ENCODE results near the gene SEMA3B. TPM values are rescaled to one million over a fixed set of nuclear protein-coding genes. Genes with fewer than 3 reads are reported as not detected.

SEMA3B gene
- total RNA-seq, 2 experiments from 2014 or later: 0.33 to 0.37 TPM

- DNase-seq: no peak
- H3K4me1 Mint-ChIP-seq (ENCODE audit: low read depth): peaks cover 55% of the 10 kb centered on the region
- H3K27me3 Mint-ChIP-seq (ENCODE audit: low read depth): no peaks in the 10 kb centered on the region
- H3K36me3 Mint-ChIP-seq (ENCODE audit: low read depth): peaks cover 8% of the 10 kb centered on the region
- intact Hi-C loops (cut with micrococcal nuclease): no loop called here
- H3K27ac Mint-ChIP-seq: no peak overlapping the region
- CTCF ChIA-PET: interaction anchor here (0.9 to 4.9 kb wide), 2 partner anchors 11 to 97 kb away, joined by 3 to 38 read pairs; no protein-coding TSS in a partner anchor
- H3K9me3 Mint-ChIP-seq: no peaks in the 10 kb centered on the region
- H3K4me3 Mint-ChIP-seq: no peak overlapping the region
Observed at GRCh38 chr3:50249457-50249856, 19.5 kb upstream of the SEMA3B start.

DNA sequence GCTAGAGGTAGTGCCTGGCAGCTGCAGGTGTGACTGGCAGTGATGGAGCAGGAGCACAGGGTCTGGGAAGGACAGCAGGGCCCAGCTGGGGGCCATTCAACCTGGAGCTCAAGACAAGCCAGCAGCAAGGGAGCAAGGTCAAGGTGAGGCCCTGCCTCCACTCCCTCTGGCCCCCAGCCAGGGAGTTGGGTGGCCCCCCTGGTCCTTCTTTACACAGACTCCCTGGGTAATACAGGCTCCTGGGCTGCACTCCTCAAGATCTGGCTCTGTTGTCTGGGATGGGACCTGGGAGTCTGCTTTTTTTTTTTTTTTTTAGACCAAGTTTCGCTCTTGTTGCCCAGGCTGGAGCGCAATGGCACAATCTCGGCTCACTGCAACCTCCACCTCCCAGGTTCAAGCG lies 18.4 kb upstream of the SEMA3B start:
- intact Hi-C loops (cut with micrococcal nuclease): no loop called here
- peaks cover 45% of the 10 kb centered on the region for H3K4me1 Mint-ChIP-seq (ENCODE audit: low read depth)
- CTCF ChIA-PET: interaction anchor here (0.9 to 4.9 kb wide), 6 partner anchors 10 to 58 kb away, joined by 3 to 38 read pairs (median 4); no protein-coding TSS in a partner anchor

DNA sequence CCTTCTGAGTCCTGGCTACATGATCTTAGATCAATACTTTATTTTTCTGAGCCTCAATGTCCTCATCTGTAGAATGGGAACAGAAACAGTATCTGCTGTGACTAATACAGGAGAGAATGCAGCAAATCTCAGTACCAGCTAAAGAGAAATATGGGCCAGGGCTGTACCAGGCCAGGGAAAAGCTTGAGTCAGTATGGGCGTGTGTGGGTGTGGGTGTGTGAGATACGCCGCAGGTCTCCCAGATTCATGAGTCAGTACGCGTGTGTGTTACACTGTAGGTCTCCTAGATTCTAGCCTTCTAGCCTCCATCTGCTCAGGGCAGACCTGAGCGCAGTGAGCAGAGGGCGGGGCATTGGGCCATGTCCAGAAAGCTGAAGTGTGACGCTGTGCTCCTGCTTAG lies 17.7 kb upstream of the SEMA3B start:
- Mint-ChIP-seq H3K4me3 (no peak overlapping the region), H3K27ac (peak overlapping the region; percentile 66), H3K4me1 (ENCODE audit: low read depth) (peaks cover 41% of the 10 kb centered on the region), H3K27me3 (ENCODE audit: low read depth) (no peaks in the 10 kb centered on the region), H3K9me3 (no peaks in the 10 kb centered on the region), H3K36me3 (ENCODE audit: low read depth) (peaks cover 8% of the 10 kb centered on the region)
- peak; percentile 31 for DNase-seq
- CTCF ChIA-PET: interaction anchor here (1.0 to 1.5 kb wide), 5 partner anchors 10 to 27 kb away, joined by 4 to 10 read pairs (median 5); no protein-coding TSS in a partner anchor
- intact Hi-C loops (cut with micrococcal nuclease): no loop called here

More for the DNA sequence above, 18.4 kb upstream of the SEMA3B start:
- peak overlapping the region; percentile 66 for H3K27ac Mint-ChIP-seq
- H3K9me3 Mint-ChIP-seq: no peaks in the 10 kb centered on the region
- no peaks in the 10 kb centered on the region for H3K27me3 Mint-ChIP-seq (ENCODE audit: low read depth)
- H3K4me3 Mint-ChIP-seq: no peak overlapping the region
- peaks cover 8% of the 10 kb centered on the region for H3K36me3 Mint-ChIP-seq (ENCODE audit: low read depth)
- no peak for DNase-seq

DNA sequence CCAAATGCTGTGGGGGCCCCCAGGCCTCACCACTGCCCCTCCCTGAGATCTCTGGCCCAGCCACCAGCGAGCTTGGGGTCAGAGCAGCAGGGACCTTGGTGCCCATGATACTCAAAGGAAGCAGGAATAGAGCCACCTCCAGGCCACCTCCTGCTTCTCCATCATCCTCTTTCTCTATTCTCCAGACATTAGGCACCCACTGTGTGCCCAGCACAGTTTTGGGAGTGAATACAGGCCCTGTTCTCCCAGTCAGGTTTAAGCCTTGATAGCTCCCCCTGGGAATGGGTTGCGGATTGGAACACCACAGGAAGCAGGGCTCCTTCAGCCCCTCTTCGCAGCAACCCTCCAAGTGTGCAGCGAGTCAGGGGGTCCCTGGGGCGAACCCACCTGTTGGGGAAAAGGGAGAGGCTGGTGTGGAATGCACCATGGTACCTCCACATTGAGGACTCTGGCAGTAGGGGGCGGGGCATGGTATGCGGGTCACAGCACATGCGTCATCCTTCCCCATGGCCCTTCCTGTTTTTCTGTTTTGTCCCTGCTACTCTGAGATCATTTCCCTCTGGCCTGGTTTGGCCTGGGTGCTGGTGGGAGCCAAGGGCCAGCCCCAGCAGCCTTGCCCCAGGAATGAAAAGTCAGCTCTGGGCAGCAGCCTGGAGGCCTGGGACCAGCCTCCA lies 14.2 kb upstream of the SEMA3B start:
- no peak overlapping the region for H3K27ac Mint-ChIP-seq
- H3K4me1 Mint-ChIP-seq (ENCODE audit: low read depth): peaks cover 21% of the 10 kb centered on the region

DNA sequence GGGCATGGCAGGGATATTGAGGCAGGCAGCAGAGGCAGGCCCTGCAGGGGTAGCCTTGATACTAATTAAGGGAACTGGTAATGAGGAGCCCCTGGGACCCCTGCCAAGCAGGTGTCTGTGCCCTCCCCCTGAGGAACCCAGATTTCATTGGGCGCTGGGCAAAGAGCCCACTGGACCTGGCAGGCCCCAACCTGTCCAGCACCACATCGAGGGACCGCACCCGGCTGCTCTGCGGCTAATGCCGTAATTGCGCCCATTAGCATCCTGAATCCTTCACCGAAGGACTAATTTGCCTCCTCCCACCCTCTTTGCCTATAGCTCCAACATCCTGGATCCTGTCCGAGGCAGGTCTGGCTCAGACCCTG lies 13.7 kb upstream of the SEMA3B start:
- Mint-ChIP-seq H3K27ac (no peak overlapping the region), H3K9me3 (no peaks in the 10 kb centered on the region), H3K4me3 (no peak overlapping the region), H3K4me1 (ENCODE audit: low read depth) (peaks cover 18% of the 10 kb centered on the region), H3K27me3 (ENCODE audit: low read depth) (no peaks in the 10 kb centered on the region), H3K36me3 (ENCODE audit: low read depth) (peaks cover 21% of the 10 kb centered on the region)
- CTCF ChIA-PET: interaction anchor here (0.6 to 3.3 kb wide), 4 partner anchors 9 to 61 kb away, joined by 3 to 28 read pairs (median 4); no protein-coding TSS in a partner anchor
- intact Hi-C loops (cut with micrococcal nuclease): no loop called here
- DNase-seq: no peak

More for the DNA sequence above, 14.2 kb upstream of the SEMA3B start:
- Mint-ChIP-seq H3K4me3 (no peak overlapping the region), H3K9me3 (no peaks in the 10 kb centered on the region), H3K36me3 (ENCODE audit: low read depth) (peaks cover 21% of the 10 kb centered on the region), H3K27me3 (ENCODE audit: low read depth) (no peaks in the 10 kb centered on the region)
- intact Hi-C loops (cut with micrococcal nuclease): no loop called here
- CTCF ChIA-PET: interaction anchor here (1.8 to 3.3 kb wide), 2 partner anchors 8 to 60 kb away, joined by 5 to 28 read pairs; no protein-coding TSS in a partner anchor
- no peak for DNase-seq

DNA sequence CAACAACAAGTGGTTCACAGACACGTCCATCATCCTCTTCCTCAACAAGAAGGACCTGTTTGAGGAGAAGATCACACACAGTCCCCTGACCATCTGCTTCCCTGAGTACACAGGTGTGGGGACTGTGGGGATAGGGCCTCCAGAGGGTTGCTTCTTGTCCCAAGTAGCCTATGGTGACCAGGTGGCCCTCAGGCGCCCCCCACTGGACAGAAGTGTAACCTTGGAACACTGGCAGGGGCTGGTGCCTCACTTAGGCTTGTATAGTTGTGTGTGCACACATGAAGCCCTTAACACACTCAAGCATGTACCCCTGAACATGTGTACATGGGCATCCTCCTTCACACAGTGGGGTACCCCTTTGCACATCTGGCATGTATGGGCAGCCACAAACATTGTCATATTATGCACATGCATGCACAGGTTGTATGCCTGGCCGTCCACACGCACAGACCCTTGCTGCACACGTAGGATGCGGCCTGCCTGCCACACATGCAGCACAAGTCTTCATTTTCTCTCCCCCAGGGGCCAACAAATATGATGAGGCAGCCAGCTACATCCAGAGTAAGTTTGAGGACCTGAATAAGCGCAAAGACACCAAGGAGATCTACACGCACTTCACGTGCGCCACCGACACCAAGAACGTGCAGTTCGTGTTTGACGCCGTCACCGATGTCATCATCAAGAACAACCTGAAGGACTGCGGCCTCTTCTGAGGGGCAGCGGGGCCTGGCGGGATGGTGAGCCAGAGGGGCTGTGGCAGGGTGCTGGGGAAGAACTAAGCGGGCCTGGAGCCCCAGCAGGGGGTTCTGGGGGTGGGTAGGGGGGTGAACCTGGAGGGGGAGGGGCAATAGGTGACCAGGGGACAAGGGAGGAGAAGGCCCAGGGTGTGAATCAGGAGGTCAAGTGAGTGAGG lies 11.7 kb upstream of the SEMA3B start:
- H3K4me3 Mint-ChIP-seq: no peak overlapping the region
- intact Hi-C loops (cut with micrococcal nuclease): no loop called here
- no peak overlapping the region for H3K27ac Mint-ChIP-seq
- CTCF ChIA-PET: interaction anchor here (0.6 to 3.3 kb wide), 10 partner anchors 10 to 219 kb away, joined by 3 to 28 read pairs (median 3); partner anchors contain the start of genes HYAL2, LSMEM2 and TUSC2
- no peaks in the 10 kb centered on the region for H3K9me3 Mint-ChIP-seq
- H3K27me3 Mint-ChIP-seq (ENCODE audit: low read depth): no peaks in the 10 kb centered on the region
- peaks cover 17% of the 10 kb centered on the region for H3K36me3 Mint-ChIP-seq (ENCODE audit: low read depth)
- H3K4me1 Mint-ChIP-seq (ENCODE audit: low read depth): peaks cover 6% of the 10 kb centered on the region
- peak; percentile 68 for DNase-seq

DNA sequence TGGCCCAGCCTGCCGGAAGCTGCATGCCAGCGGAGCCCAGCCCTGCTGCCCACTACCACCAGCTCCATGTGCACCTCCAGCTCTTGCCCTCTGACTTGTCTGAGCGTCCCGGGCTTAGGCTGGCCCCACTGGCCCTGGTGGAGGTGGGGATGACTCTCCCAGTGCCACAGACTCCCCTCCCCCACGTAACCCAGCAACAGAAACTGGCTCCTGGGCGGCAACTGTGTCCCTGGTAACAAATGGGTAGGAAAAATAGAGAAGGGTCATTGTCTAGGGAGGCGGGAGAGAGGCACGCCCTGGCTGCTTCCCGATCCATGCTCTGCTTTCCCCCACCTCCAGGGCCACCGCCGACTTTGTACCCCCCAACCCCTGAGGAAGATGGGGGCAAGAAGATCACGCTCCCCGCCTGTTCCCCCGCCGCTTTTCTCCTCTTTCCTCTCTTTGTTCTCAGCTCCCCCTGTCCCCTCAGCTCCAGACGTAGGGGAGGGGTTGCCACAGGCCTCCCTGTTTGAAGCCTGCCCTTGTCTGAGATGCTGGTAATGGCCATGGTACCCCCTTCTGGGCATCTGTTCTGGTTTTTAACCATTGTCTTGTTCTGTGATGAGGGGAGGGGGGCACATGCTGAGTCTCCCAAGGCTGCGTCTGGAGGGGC lies 10.8 kb upstream of the SEMA3B start:
- Mint-ChIP-seq H3K9me3 (no peaks in the 10 kb centered on the region), H3K4me1 (ENCODE audit: low read depth) (peaks cover 5% of the 10 kb centered on the region), H3K27me3 (ENCODE audit: low read depth) (no peaks in the 10 kb centered on the region), H3K27ac (peak overlapping the region; percentile 39), H3K36me3 (ENCODE audit: low read depth) (peaks cover 17% of the 10 kb centered on the region), H3K4me3 (no peak overlapping the region)
- intact Hi-C loops (cut with micrococcal nuclease): no loop called here
- CTCF ChIA-PET: interaction anchor here (1.3 to 3.4 kb wide), 5 partner anchors 15 to 66 kb away, joined by 3 to 10 read pairs (median 6); partner anchors contain the start of gene HYAL2
- no peak for DNase-seq

- peaks cover 4% of the 10 kb centered on the region for H3K4me1 Mint-ChIP-seq (ENCODE audit: low read depth)
- no peaks in the 10 kb centered on the region for H3K9me3 Mint-ChIP-seq
- no peak overlapping the region for H3K4me3 Mint-ChIP-seq
- no peak overlapping the region for H3K27ac Mint-ChIP-seq
- CTCF ChIA-PET: interaction anchor here (0.7 to 3.7 kb wide), 11 partner anchors 9 to 94 kb away, joined by 3 to 38 read pairs (median 4); partner anchors contain the start of genes GNAI2 and HYAL2
- H3K27me3 Mint-ChIP-seq (ENCODE audit: low read depth): no peaks in the 10 kb centered on the region
- intact Hi-C loops (cut with micrococcal nuclease): no loop called here
- no peak for DNase-seq
- H3K36me3 Mint-ChIP-seq (ENCODE audit: low read depth): peaks cover 15% of the 10 kb centered on the region
Observed at GRCh38 chr3:50258979-50259378, 10.0 kb upstream of the SEMA3B start.

DNA sequence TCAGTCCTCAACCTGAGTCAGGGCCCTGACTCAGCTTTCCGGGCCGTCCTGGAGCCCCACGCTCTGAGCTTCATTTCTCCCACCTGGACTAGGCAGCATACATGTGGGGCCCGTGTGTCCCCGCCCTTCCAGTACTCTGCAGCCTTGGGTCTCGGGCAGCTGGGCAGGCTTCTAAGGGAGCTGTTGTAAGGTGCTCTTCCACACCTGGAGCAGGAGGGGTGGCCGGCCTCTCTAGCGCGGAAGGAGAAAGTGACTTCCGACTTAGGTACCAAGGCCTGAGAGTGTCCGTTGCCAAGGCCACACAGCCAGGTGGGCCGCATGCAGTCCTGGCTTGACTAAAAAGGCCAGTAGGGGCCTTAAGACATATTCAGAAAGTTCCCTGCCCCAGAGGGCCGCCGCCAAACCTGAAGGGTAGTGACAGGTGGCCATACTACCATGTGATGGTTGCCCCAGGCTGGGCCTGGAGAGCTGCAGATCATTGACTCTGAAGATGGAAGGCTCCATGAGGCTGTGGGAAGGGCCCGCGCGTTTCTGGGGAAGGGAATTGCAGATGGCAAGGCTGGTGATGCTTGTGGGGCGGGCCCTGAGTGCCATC lies 9.4 kb upstream of the SEMA3B start:
- Mint-ChIP-seq H3K36me3 (ENCODE audit: low read depth) (peaks cover 15% of the 10 kb centered on the region), H3K4me1 (ENCODE audit: low read depth) (peaks cover 4% of the 10 kb centered on the region), H3K27me3 (ENCODE audit: low read depth) (no peaks in the 10 kb centered on the region), H3K9me3 (no peaks in the 10 kb centered on the region), H3K27ac (peak overlapping the region; percentile 69), H3K4me3 (peak overlapping the region; percentile 62)
- DNase-seq: no peak
- intact Hi-C loops (cut with micrococcal nuclease): loop anchor here (1.0 kb wide), 3 partner anchors 13 to 32 kb away; no protein-coding TSS in a partner anchor
- CTCF ChIA-PET: interaction anchor here (0.7 to 3.7 kb wide), 11 partner anchors 8 to 94 kb away, joined by 3 to 38 read pairs (median 4); partner anchors contain the start of gene GNAI2

DNA sequence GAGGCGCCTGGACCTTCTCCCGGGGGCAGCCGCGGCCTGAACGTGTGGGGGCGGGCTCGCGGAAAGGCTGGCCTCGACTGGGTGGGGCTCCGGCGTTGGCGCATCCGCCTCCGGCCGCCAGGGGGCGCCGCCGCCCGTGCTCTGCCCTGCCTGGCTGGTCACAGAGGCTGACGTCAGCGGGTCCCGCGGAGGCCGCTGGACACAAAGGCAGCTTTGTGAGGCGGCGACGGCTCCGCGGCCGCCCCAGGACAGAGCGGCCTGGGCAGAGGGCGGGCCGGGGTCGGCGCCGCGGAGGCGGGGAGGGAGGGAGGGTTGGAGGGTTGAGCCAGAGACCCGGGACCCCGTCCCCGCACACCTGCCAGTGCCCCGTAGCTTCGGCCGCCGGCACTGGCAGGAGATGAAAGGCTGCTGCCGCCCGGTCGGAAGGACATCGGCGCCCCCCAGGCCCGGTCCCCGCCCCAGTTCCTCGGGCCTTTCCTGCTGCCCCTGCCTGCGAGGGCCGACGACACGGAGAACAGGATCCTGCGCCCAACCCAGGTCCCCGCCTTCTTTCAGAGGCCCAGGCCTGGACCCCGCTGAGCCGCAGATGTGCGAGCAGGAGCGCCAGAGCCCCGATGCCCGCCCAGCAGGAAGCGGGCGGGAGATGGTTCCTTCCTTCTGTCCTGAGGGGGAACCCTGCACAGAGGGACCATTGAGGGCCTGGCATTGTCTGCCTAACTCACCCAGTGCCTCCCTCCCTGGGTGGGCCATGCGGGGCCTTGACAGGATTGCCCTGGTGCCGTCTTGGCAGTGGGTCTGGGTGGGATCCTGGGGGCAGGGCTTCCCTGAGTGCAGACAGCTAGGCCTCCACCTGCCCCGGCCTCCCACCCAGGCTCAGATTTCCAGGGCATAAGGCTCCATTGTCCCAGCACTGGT lies 8.7 kb upstream of the SEMA3B start:
- peak overlapping the region; percentile 69 for H3K27ac Mint-ChIP-seq

More for the DNA sequence above, 8.7 kb upstream of the SEMA3B start:
- intact Hi-C loops (cut with micrococcal nuclease): loop anchor here (1.0 kb wide), 3 partner anchors 13 to 33 kb away; no protein-coding TSS in a partner anchor
- Mint-ChIP-seq H3K4me3 (peak overlapping the region; percentile 66), H3K36me3 (ENCODE audit: low read depth) (peaks cover 15% of the 10 kb centered on the region), H3K9me3 (no peaks in the 10 kb centered on the region), H3K4me1 (ENCODE audit: low read depth) (peaks cover 4% of the 10 kb centered on the region), H3K27me3 (ENCODE audit: low read depth) (no peaks in the 10 kb centered on the region)
- CTCF ChIA-PET: interaction anchor here (0.6 to 3.7 kb wide), 9 partner anchors 12 to 68 kb away, joined by 3 to 38 read pairs (median 4); partner anchors contain the start of gene GNAI2
- peak; percentile 88 for DNase-seq
